ENCODE results near the gene RAP2C.

GRCh38 chrX:132209527-132209926, 9.7 kb downstream of the RAP2C start:
- no peak for TF ChIP-seq CTCF (IDR thresholded peaks at IDR 0.05)
- no peak for TF ChIP-seq POLR2A (IDR thresholded peaks at IDR 0.05; ENCODE audit: low read depth)
- no peak for TF ChIP-seq EP300 (IDR thresholded peaks at IDR 0.05)
